GM20000 (cell line): ENCODE measurements around the gene ERC1.
"Not testable (repeated sequence)": the region's sequence is repeated elsewhere in the genome, so short reads cannot be mapped to it uniquely, and the experiment has no call there.

Source experiments
- DNase-seq: peaks from one replicate; pipeline ENCODE4 v3.0.0; 2012; ENCODE audit warnings: low spot score
- CTCF ChIP-seq: IDR thresholded peaks from 2 replicates; pipeline ENCODE4 v1.5.1; 2012; ENCODE audit warnings: mild to moderate bottlenecking, control low read depth; ENCODE audit errors: extremely low read depth, missing control alignments

ERC1 gene

GRCh38 chr12:1197264-1198018 lies 206.4 kb downstream of the ERC1 start:
- TF ChIP-seq CTCF: no peak
- DNase-seq: no peak

GRCh38 chr12:1198854-1199253 lies 207.8 kb downstream of the ERC1 start:
- DNase-seq: not testable (repeated sequence)

GRCh38 chr12:1199700-1200099 lies 208.7 kb downstream of the ERC1 start:
- DNase-seq: no peak
- TF ChIP-seq CTCF: no peak

- TF ChIP-seq CTCF: no peak
- DNase-seq: no peak
Measured at GRCh38 chr12:1201030-1201429, 210.0 kb downstream of the ERC1 start.

GRCh38 chr12:1201886-1202285 lies 210.9 kb downstream of the ERC1 start:
- no peak for DNase-seq
- TF ChIP-seq CTCF: no peak

- no peak for DNase-seq
- TF ChIP-seq CTCF: no peak
Measured at GRCh38 chr12:1203735-1204019, 212.7 kb downstream of the ERC1 start.

- peak; percentile 39 for DNase-seq
- TF ChIP-seq CTCF: no peak
Measured at GRCh38 chr12:1204581-1205121, 213.6 kb downstream of the ERC1 start.

- TF ChIP-seq CTCF: no peak
- DNase-seq: no peak
Measured at GRCh38 chr12:1205512-1206060, 214.6 kb downstream of the ERC1 start.
